Activated CD8-positive, alpha-beta T cell treated with anti-CD3 and anti-CD28 coated beads for 36 hours (primary cell): ENCODE data around the gene BMP7. TPM values are rescaled to one million over a fixed set of nuclear protein-coding genes. Genes with fewer than 3 reads are reported as not detected.

Experiments used
- ATAC-seq: fragments of 200-7000 bp; cut with Tn5 transposase; one replicate; pipeline ENCODE4 v1.10.0; 2021; ENCODE audit warnings: mild to moderate bottlenecking, moderate library complexity
- CTCF ChIA-PET: fragments of 350-600 bp; sonication (Branson Sonifier 250); formaldehyde crosslinking; loops from one replicate; lab custom pipeline; 2021; ENCODE audit warnings: antibody characterized with exemption; lab: Charles Lee
- POLR2A ChIA-PET: fragments of 350-600 bp; sonication (Branson Sonifier 250); formaldehyde crosslinking; loops from one replicate; lab custom pipeline; 2021; ENCODE audit warnings: antibody characterized with exemption; lab: Charles Lee
- DNase-seq: peaks from one replicate; pipeline ENCODE4 v3.0.0-alpha.2; 2020
- H3K27ac Mint-ChIP-seq: one replicate; pipeline ENCODE4 v1.8.0; 2021; ENCODE audit warnings: mild to moderate bottlenecking, mixed read lengths
- H3K27me3 Mint-ChIP-seq: one replicate; pipeline ENCODE4 v1.8.0; 2021; ENCODE audit warnings: mixed read lengths
- H3K36me3 Mint-ChIP-seq: one replicate; pipeline ENCODE4 v1.8.0; 2021; ENCODE audit warnings: low read depth, mixed read lengths
- H3K4me1 Mint-ChIP-seq: one replicate; pipeline ENCODE4 v1.8.0; 2021; ENCODE audit warnings: low read depth, mixed read lengths
- H3K4me3 Mint-ChIP-seq: one replicate; pipeline ENCODE4 v1.8.0; 2021; ENCODE audit warnings: mild to moderate bottlenecking, moderate library complexity, mixed read lengths
- H3K9me3 Mint-ChIP-seq: one replicate; pipeline ENCODE4 v1.8.0; 2021; ENCODE audit warnings: mixed read lengths
- CTCF ChIP-seq: fragments of 200-600 bp; IDR thresholded peaks from one replicate; pipeline ENCODE4 v1.8.0; 2022; ENCODE audit warnings: antibody characterized with exemption, mild to moderate bottlenecking
- intact Hi-C: fragments of 100-400 bp; cut with micrococcal nuclease; formaldehyde crosslinking; loops from one replicate; pipeline ENCODE4 v1.10.0; 2022
- total RNA-seq, 2 experiments: library from RNA; stranded (reverse); gene quantifications; one replicate each; pipeline ENCODE4 v1.2.3, GENCODE V29; 2021

Gene BMP7
- total RNA-seq, 2 experiments from 2014 or later = not detected

DNA sequence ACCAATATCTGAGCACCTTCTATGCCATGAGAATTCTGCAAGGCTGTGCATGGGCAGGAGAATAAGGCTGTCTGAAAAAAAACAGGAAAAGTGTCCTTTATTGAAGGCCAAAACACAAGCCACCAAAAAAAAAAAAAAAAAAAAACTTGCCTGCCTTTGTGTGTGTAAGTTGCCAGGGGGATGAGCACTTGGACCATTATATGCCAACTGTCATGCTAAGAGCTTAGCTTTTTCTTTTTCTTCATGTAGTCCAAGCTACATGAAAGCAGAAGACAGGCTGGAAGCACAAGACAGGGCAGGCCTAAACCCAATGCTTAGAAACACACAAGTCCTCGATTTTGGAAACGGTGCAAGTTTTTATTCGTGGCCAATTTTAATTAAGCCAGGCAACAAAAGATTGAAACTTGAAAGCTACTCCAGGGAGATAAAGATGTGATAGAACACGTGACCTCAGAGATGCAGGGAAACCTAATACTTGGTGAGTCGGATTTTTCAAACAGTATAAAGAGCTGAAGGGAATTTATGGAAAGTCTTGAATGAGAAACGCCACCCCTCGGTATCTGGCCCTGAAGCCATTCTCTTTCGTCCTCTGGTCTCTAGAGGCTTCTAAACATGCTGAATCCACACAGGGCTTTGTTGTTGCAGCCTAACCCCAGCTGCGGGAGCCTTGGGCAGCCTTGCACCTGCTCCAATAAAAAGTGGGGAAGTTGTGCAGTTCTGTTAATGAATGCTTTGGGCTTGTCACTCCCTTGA lies 8.6 kb downstream of the BMP7 start:
- H3K4me3 Mint-ChIP-seq = no peak overlapping the region
- ChIA-PET CTCF (no interaction called here), POLR2A (no interaction called here)
- intact Hi-C loops = no loop called here
- H3K9me3 Mint-ChIP-seq = no peaks in the 10 kb centered on the region
- ATAC-seq (no peak), DNase-seq (no peak)
- H3K27ac Mint-ChIP-seq = no peak overlapping the region
- peaks cover 54% of the 10 kb centered on the region for H3K27me3 Mint-ChIP-seq
- H3K4me1 Mint-ChIP-seq = no peaks in the 10 kb centered on the region
- no peaks in the 10 kb centered on the region for H3K36me3 Mint-ChIP-seq
- TF ChIP-seq CTCF = no peak

GRCh38 chr20:57256908-57257307 lies 9.5 kb downstream of the BMP7 start:
- no peaks in the 10 kb centered on the region for H3K9me3 Mint-ChIP-seq
- intact Hi-C loops = no loop called here
- DNase-seq (no peak), ATAC-seq (no peak)
- CTCF ChIA-PET = no interaction called here
- POLR2A ChIA-PET = no interaction called here
- H3K27ac Mint-ChIP-seq = no peak overlapping the region
- no peak for TF ChIP-seq CTCF
- no peaks in the 10 kb centered on the region for H3K36me3 Mint-ChIP-seq
- no peaks in the 10 kb centered on the region for H3K4me1 Mint-ChIP-seq
- H3K27me3 Mint-ChIP-seq = peaks cover 53% of the 10 kb centered on the region
- no peak overlapping the region for H3K4me3 Mint-ChIP-seq

GRCh38 chr20:57256205-57256604 lies 10.2 kb downstream of the BMP7 start:
- no peak for ATAC-seq
- Mint-ChIP-seq H3K36me3 (no peaks in the 10 kb centered on the region), H3K9me3 (no peaks in the 10 kb centered on the region), H3K4me3 (no peak overlapping the region), H3K27ac (no peak overlapping the region), H3K27me3 (peaks cover 50% of the 10 kb centered on the region), H3K4me1 (peaks cover 2% of the 10 kb centered on the region)
- TF ChIP-seq CTCF = no peak
- CTCF ChIA-PET = interaction anchor here (0.8 kb wide), 1 partner anchor 76 kb away, joined by 3 read pairs; no protein-coding TSS in a partner anchor
- DNase-seq = no peak
- intact Hi-C loops = no loop called here
- POLR2A ChIA-PET = no interaction called here

GRCh38 chr20:57255183-57255582 lies 11.3 kb downstream of the BMP7 start:
- Mint-ChIP-seq H3K4me1 (peaks cover 8% of the 10 kb centered on the region), H3K36me3 (no peaks in the 10 kb centered on the region), H3K27ac (no peak overlapping the region), H3K4me3 (no peak overlapping the region), H3K9me3 (no peaks in the 10 kb centered on the region), H3K27me3 (peaks cover 42% of the 10 kb centered on the region)
- intact Hi-C loops = no loop called here
- DNase-seq = no peak
- POLR2A ChIA-PET = no interaction called here
- no peak for TF ChIP-seq CTCF
- no peak for ATAC-seq
- CTCF ChIA-PET = no interaction called here

DNA sequence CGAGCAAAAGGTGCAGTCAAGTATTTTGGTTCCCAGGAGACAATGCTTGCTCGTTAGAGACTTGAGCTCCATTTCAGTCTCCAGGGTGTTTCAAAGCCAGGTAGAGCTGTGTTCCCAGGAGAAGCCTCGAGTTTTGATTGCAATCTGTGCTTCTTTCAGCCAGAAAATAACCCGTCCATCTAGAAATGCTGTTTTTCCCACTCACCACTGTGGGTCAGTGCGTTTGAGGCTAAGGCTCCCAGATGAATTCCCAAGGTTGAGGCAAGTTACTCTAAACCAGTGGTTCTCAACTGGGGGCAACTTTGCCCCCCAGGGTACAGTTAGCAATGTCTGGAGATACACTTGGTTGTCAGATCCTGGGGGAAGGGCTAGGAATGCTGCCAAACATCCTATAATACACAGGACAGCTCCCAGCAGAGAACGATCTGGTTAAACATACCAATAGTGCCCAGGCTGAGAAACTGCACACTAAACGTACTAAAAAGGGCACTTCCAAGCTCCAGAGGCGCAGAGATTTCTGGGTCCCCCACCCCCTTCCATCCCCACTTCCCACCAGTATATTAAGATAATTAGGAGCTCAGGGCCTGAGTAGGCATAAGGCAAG lies 13.8 kb downstream of the BMP7 start:
- POLR2A ChIA-PET = interaction anchor here (1.0 kb wide), 1 partner anchor 9 kb away, joined by 3 read pairs; no protein-coding TSS in a partner anchor
- CTCF ChIA-PET = no interaction called here
- no peak for TF ChIP-seq CTCF
- peaks cover 32% of the 10 kb centered on the region for H3K27me3 Mint-ChIP-seq
- no peak for ATAC-seq
- no peak for DNase-seq
- H3K4me3 Mint-ChIP-seq = no peak overlapping the region
- H3K4me1 Mint-ChIP-seq = peaks cover 8% of the 10 kb centered on the region
- no peak overlapping the region for H3K27ac Mint-ChIP-seq
- no peaks in the 10 kb centered on the region for H3K36me3 Mint-ChIP-seq
- intact Hi-C loops = no loop called here
- H3K9me3 Mint-ChIP-seq = no peaks in the 10 kb centered on the region
